Stimulated activated naive B cell treated with anti-CD40 and anti-IgM and Interleukin-4, amounts not matched to agents 10 μg/mL and 1 μg/mL and 100 μg/mL, for 72 hours (primary cell): Measurements from ENCODE around the gene CLK2.
A peak's percentile ranks its signal among the peaks of the same experiment; 100 is the strongest.

Experiments used
- ATAC-seq, 2 donors: fragments of 150-1000 bp; cut with Tn5 transposase; replicated peaks; 2 replicates each; pipeline ENCODE4 v1.10.0; 2021; ENCODE audit warnings: moderate library complexity in 1 of 2
- DNase-seq: peaks from one replicate; pipeline ENCODE4 v3.0.0; 2021
- H3K27ac Mint-ChIP-seq: one replicate; pipeline ENCODE4 v1.8.0; 2022; ENCODE audit warnings: mild to moderate bottlenecking, mixed read lengths
- H3K27me3 Mint-ChIP-seq, 2 donors: one replicate each; pipeline ENCODE4 v1.8.0; 2022; ENCODE audit warnings: mixed read lengths in 2 of 2
- H3K36me3 Mint-ChIP-seq, 2 donors: one replicate each; pipeline ENCODE4 v1.8.0; 2022; ENCODE audit warnings: mixed read lengths in 2 of 2, mild to moderate bottlenecking in 1 of 2
- H3K4me1 Mint-ChIP-seq, 2 donors: one replicate each; pipeline ENCODE4 v1.8.0; 2022; ENCODE audit warnings: mixed read lengths in 2 of 2, mild to moderate bottlenecking in 1 of 2
- H3K4me3 Mint-ChIP-seq, 2 donors: one replicate each; pipeline ENCODE4 v1.8.0; 2022; ENCODE audit warnings: mild to moderate bottlenecking in 2 of 2, mixed read lengths in 2 of 2, moderate library complexity in 1 of 2
- H3K9me3 Mint-ChIP-seq, 2 donors: one replicate each; pipeline ENCODE4 v1.8.0; 2022; ENCODE audit warnings: mixed read lengths in 2 of 2, mild to moderate bottlenecking in 1 of 2

Gene CLK2

DNA sequence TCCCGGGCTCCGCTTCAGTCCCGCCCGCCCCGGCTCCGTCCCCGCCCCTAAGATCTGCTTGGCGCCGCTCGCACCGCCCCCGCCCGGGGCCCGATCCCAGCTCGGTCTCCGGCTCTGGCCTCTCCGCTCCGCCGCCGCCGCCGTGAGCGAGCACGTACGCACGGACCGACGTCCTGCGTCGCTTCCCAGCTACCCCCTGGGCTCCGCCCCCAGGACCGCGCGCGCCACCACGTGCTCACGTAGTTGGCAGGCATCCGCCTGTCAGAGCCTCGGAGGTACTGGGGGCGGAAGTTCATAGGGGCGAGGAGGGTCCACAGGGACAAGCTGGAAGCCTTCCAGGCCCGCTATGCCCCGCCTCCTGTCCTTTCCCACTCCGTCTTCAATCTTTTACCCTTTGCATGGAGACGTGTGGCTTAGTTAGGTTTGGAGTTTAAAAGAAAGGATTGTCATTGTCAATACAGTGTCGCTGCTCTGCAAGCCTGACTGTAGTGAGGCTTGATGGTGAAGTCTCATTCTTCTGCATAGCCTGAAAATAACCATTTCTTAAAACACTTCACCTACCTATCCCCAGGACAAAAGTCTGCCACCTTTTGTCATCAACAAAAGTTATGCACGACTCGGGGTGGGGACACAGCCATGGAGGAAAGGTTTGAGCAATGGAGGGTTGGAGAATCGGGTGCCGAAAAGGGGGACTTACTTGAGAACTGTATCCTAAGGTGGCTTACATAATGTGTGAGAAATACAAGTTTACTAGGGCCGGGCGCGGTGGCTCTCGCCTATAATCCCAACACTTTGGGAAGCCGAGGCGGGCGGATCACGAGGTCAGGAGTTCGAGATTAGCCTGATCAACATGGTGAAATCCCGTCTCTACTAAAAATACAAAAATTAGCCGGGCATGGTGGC is at the start of gene CLK2:
Gene CLK2, minus strand, starts transcription at position 162 of the 903 bp plus-strand sequence. CDS start 2,527 bp downstream, outside the sequence.
- H3K36me3 Mint-ChIP-seq = peaks cover 16 to 29% of the 10 kb centered on the region in 2 donors
- DNase-seq = peak; percentile 94
- peaks cover 32 to 54% of the 10 kb centered on the region in 2 donors for H3K4me1 Mint-ChIP-seq
- H3K27me3 Mint-ChIP-seq = no peaks in the 10 kb centered on the region
- H3K27ac Mint-ChIP-seq = peak within 1 kb of the TSS; percentile 95
- H3K4me3 Mint-ChIP-seq = peak within 1 kb of the TSS; percentile 92 to 94
- no peaks in the 10 kb centered on the region for H3K9me3 Mint-ChIP-seq
- ATAC-seq = peak; percentile 91

GRCh38 chr1:155322571-155322952 is 49.3 kb upstream of the CLK2 start:
- Mint-ChIP-seq H3K4me3 (peak overlapping the region; percentile 72 to 89), H3K27me3 (no peaks in the 10 kb centered on the region), H3K27ac (no peak overlapping the region), H3K4me1 (peaks cover 40 to 73% of the 10 kb centered on the region in 2 donors), H3K9me3 (no peaks in the 10 kb centered on the region), H3K36me3 (peaks cover 39 to 44% of the 10 kb centered on the region in 2 donors)
- DNase-seq (peak; percentile 11), ATAC-seq (no peak)

- peak overlapping the region; percentile 72 to 89 for H3K4me3 Mint-ChIP-seq
- H3K36me3 Mint-ChIP-seq = peaks cover 38 to 44% of the 10 kb centered on the region in 2 donors
- ATAC-seq (no peak), DNase-seq (peak; percentile 2)
- no peaks in the 10 kb centered on the region for H3K9me3 Mint-ChIP-seq
- H3K27me3 Mint-ChIP-seq = no peaks in the 10 kb centered on the region
- peaks cover 40 to 78% of the 10 kb centered on the region in 2 donors for H3K4me1 Mint-ChIP-seq
- H3K27ac Mint-ChIP-seq = peak overlapping the region; percentile 60
Observed at GRCh38 chr1:155321639-155322503, 48.6 kb upstream of the CLK2 start.

DNA sequence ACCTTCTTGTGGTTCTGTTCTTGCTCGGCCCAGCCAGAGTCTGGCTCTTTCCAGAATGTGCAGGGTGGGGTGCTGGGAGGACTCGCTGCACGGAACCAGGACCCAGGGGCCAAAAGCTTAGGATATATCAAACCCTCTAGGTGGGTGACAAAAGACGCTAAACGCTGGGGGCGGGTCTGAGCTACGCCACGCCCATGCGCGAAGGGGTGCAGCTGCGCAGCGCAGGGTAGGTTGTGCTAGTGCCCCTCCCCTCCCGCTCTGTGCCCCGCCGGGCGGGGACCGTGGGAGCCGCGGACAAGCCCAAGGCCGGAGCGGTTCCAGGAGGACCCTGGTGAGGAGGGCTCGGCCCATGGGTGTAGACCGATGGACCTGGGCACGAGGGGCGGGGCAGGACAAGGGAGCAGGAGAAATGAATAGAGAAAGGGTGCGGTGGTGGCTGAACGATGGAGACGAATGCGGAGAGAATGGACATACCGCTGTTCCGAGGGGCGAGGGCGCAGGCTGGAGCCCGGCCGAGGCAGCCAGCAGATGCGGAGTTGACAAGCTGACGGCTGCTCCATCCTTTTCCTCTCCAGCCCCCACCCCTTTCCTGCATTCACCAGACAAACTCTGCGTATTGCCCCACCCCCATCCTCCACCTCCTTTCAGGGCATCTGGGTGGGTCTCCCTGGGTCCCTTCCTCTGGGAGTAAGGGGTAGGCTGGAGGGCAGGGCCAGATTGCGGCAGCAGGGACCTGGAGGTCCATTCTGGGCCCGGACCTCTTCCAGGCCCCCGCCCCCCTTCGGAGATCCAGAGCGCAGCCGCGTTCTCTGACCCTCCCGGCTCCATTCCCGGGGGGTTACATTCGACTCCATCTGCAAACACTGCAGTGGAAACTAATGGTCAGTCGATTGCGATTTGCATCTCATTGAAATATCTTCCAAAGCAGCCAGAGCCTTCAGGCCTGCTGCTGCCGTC is 47.6 kb upstream of the CLK2 start, which contains the start of gene RUSC1:
Gene RUSC1, plus strand, starts transcription at position 234 of the 957 bp plus-strand sequence. CDS start 880 bp downstream, outside the sequence.
- H3K9me3 Mint-ChIP-seq = no peaks in the 10 kb centered on the region
- peaks cover 40 to 78% of the 10 kb centered on the region in 2 donors for H3K4me1 Mint-ChIP-seq
- ATAC-seq (peak; percentile 22 to 35), DNase-seq (peak; percentile 52)
- H3K27ac Mint-ChIP-seq = peak within 1 kb of the TSS; percentile 72
- peaks cover 38 to 47% of the 10 kb centered on the region in 2 donors for H3K36me3 Mint-ChIP-seq
- H3K4me3 Mint-ChIP-seq = peak within 1 kb of the TSS; percentile 72 to 89
- no peaks in the 10 kb centered on the region for H3K27me3 Mint-ChIP-seq

- Mint-ChIP-seq H3K9me3 (no peaks in the 10 kb centered on the region), H3K4me3 (peak overlapping the region; percentile 71 to 76), H3K27me3 (no peaks in the 10 kb centered on the region), H3K4me1 (peaks cover 37 to 73% of the 10 kb centered on the region in 2 donors), H3K27ac (peak overlapping the region; percentile 72), H3K36me3 (peaks cover 39 to 50% of the 10 kb centered on the region in 2 donors)
- DNase-seq = no peak
- no peak for ATAC-seq
Observed at GRCh38 chr1:155320252-155320651, 46.9 kb upstream of the CLK2 start.

DNA sequence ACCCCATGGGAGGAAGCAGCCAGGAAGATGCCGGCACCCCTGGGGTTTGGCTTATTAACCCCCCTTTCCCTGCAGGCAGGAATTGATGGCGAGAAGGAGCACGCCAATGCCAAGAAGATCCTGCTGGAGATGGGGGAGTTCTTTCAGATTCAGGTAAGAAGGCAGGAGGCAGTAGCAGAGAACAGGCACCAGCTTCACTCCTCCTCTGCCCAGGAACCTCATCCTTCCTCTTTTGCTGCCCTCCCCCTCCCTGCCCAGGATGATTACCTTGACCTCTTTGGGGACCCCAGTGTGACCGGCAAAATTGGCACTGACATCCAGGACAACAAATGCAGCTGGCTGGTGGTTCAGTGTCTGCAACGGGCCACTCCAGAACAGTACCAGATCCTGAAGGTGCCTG is 46.2 kb upstream of the CLK2 start:
- Mint-ChIP-seq H3K4me3 (peak overlapping the region in 1 of 2 donors; percentile 20), H3K27me3 (no peaks in the 10 kb centered on the region), H3K27ac (no peak overlapping the region), H3K36me3 (peaks cover 45 to 57% of the 10 kb centered on the region in 2 donors), H3K9me3 (no peaks in the 10 kb centered on the region), H3K4me1 (peaks cover 35 to 66% of the 10 kb centered on the region in 2 donors)
- no peak for ATAC-seq
- DNase-seq = no peak

- H3K4me3 Mint-ChIP-seq = no peak overlapping the region
- peaks cover 41 to 73% of the 10 kb centered on the region in 2 donors for H3K4me1 Mint-ChIP-seq
- ATAC-seq (no peak), DNase-seq (no peak)
- H3K9me3 Mint-ChIP-seq = no peaks in the 10 kb centered on the region
- H3K36me3 Mint-ChIP-seq = peaks cover 56 to 65% of the 10 kb centered on the region in 2 donors
- no peaks in the 10 kb centered on the region for H3K27me3 Mint-ChIP-seq
- peak overlapping the region; percentile 42 for H3K27ac Mint-ChIP-seq
Observed at GRCh38 chr1:155318082-155318481, 44.8 kb upstream of the CLK2 start.

GRCh38 chr1:155316922-155317321 is 43.6 kb upstream of the CLK2 start:
- peaks cover 63 to 72% of the 10 kb centered on the region in 2 donors for H3K36me3 Mint-ChIP-seq
- H3K27ac Mint-ChIP-seq = no peak overlapping the region
- peak; percentile 50 to 54 for ATAC-seq
- no peak for DNase-seq
- H3K4me1 Mint-ChIP-seq = peaks cover 41 to 73% of the 10 kb centered on the region in 2 donors
- H3K27me3 Mint-ChIP-seq = no peaks in the 10 kb centered on the region
- no peak overlapping the region for H3K4me3 Mint-ChIP-seq
- no peaks in the 10 kb centered on the region for H3K9me3 Mint-ChIP-seq

- peaks cover 51 to 61% of the 10 kb centered on the region in 2 donors for H3K36me3 Mint-ChIP-seq
- H3K9me3 Mint-ChIP-seq = no peaks in the 10 kb centered on the region
- peak overlapping the region; percentile 75 for H3K27ac Mint-ChIP-seq
- H3K4me3 Mint-ChIP-seq = no peak overlapping the region
- ATAC-seq (no peak), DNase-seq (no peak)
- H3K27me3 Mint-ChIP-seq = no peaks in the 10 kb centered on the region
- peaks cover 27 to 59% of the 10 kb centered on the region in 2 donors for H3K4me1 Mint-ChIP-seq
Observed at GRCh38 chr1:155313261-155313660, 40.0 kb upstream of the CLK2 start.

GRCh38 chr1:155309423-155310021 is 36.2 kb upstream of the CLK2 start:
- H3K36me3 Mint-ChIP-seq = peaks cover 38 to 42% of the 10 kb centered on the region in 2 donors

DNA sequence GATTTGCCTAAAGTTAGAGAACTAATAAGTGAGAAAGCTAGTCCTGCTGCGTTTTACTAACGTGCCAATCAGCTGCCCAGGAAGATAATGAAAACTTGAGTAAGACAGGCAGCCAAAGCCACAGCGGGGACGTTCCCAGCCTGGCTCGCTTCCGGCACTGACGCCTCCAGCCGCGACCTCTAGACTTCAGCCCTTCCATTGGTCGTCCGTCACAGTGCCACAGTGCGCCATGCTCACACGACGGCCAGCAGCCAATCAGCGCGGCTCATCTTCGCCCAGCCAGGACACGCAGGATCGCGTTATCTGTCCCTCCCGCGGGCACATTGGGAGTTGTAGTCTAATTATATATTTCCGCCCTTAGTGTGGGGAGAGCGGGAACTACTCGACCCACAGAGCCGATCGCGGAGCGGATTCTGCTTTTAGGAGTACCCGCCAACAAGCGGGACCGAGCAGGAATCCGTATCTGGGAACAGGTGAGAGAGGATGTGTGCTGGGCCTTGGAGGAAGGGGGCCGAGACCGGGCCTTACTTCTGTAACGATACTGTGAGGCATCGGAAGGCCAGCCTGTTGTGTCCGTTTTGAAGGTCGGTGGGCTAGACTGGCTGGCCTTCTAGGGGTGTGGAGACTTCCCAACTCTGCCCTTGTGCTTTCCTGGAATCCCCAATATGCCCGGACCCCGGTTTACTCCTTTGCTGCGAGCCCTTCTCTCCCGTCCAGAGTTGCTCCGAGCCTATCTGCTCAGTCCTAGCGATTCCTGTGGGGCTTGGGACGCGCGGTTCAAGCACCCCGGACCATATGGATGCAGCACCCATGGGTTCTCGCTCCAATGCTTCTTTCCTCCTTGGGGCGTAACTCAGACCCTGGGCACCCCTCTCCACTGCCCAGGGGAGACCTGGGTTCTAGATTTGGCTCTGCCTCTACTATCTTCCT is 35.5 kb upstream of the CLK2 start, which contains the start of gene FDPS:
Gene FDPS, plus strand, starts transcription at position 374 of the 930 bp plus-strand sequence. CDS start 924 bp downstream, outside the sequence.
- H3K4me1 Mint-ChIP-seq = peaks cover 24 to 36% of the 10 kb centered on the region in 2 donors
- H3K36me3 Mint-ChIP-seq = peaks cover 34 to 40% of the 10 kb centered on the region in 2 donors
- H3K4me3 Mint-ChIP-seq = peak within 1 kb of the TSS; percentile 94 to 96
- no peaks in the 10 kb centered on the region for H3K27me3 Mint-ChIP-seq
- ATAC-seq (peak; percentile 98 to 99), DNase-seq (peak; percentile 98)
- H3K27ac Mint-ChIP-seq = peak within 1 kb of the TSS; percentile 99
- no peaks in the 10 kb centered on the region for H3K9me3 Mint-ChIP-seq

More at GRCh38 chr1:155309423-155310021, 36.2 kb upstream of the CLK2 start:
- DNase-seq = no peak
- Mint-ChIP-seq H3K27me3 (no peaks in the 10 kb centered on the region), H3K27ac (peak overlapping the region; percentile 99), H3K4me1 (peaks cover 24 to 37% of the 10 kb centered on the region in 2 donors), H3K4me3 (peak overlapping the region; percentile 94 to 96), H3K9me3 (no peaks in the 10 kb centered on the region)
- ATAC-seq = no peak

DNA sequence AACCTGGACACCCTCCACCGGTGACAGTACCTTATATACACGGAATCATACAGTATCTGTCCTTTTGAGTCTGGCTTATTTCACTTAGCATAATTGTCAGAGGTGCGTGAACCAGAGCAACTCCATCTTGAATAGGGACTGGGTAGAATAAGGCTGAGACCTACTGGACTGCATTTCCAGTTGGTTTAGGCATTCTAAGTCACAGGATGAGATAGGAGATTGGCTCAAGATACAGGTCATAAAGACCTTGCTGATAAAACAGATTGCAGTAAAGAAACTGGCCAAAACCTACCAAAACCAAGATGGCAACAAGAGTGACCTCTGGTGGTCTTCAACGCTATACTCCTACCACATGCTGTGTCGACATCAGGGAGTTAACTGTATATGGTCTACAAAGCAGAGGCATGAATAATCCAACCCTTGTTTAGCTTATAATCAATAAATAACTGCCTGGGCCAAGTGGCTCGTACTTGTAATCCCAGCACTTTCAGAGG is 34.0 kb upstream of the CLK2 start:
- peaks cover 17 to 27% of the 10 kb centered on the region in 2 donors for H3K4me1 Mint-ChIP-seq
- DNase-seq (no peak), ATAC-seq (no peak)
- no peaks in the 10 kb centered on the region for H3K27me3 Mint-ChIP-seq
- H3K27ac Mint-ChIP-seq = peak overlapping the region; percentile 47
- peaks cover 22 to 27% of the 10 kb centered on the region in 2 donors for H3K36me3 Mint-ChIP-seq
- peak overlapping the region in 1 of 2 donors; percentile 94 for H3K4me3 Mint-ChIP-seq
- no peaks in the 10 kb centered on the region for H3K9me3 Mint-ChIP-seq
